ENCODE results near the gene RETREG1. TPM values are rescaled to one million over a fixed set of nuclear protein-coding genes. Genes with fewer than 3 reads are reported as not detected.

RETREG1 gene
- total and polyA plus RNA-seq, 2 experiments from 2014 or later: 2.3 to 3.6 TPM

- peaks cover 8% of the 10 kb centered on the region for H4K20me1 ChIP-seq (replicated peaks; ENCODE audit: insufficient read depth)
- peaks cover 15% of the 10 kb centered on the region for H3K4me1 ChIP-seq (ENCODE audit: insufficient read depth)
- peaks cover 23% of the 10 kb centered on the region for H3K36me3 ChIP-seq (ENCODE audit: insufficient read depth)
- no peak overlapping the region for H3K27ac Mint-ChIP-seq
- no peak for ATAC-seq
- no peaks in the 10 kb centered on the region; the same call in 2 of the 3 replicates for H3K9me3 Mint-ChIP-seq
- no peak for TF ChIP-seq ZNF331 (CRISPR knock-in tag; IDR thresholded peaks at IDR 0.05; ENCODE audit: low read depth)
- no peak for TF ChIP-seq CREB1 (CRISPR knock-in tag; IDR thresholded peaks at IDR 0.05; ENCODE audit: low read depth)
- TF ChIP-seq, protein P1, sequence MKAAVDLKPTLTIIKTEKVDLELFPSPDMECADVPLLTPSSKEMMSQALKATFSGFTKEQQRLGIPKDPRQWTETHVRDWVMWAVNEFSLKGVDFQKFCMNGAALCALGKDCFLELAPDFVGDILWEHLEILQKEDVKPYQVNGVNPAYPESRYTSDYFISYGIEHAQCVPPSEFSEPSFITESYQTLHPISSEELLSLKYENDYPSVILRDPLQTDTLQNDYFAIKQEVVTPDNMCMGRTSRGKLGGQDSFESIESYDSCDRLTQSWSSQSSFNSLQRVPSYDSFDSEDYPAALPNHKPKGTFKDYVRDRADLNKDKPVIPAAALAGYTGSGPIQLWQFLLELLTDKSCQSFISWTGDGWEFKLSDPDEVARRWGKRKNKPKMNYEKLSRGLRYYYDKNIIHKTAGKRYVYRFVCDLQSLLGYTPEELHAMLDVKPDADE (IDR thresholded peaks at IDR 0.05): no peak
- TF ChIP-seq EZH2 (IDR thresholded peaks at IDR 0.05; ENCODE audit: low read depth, unreplicated experiment): no peak
- no peak for TF ChIP-seq NANOG (IDR thresholded peaks at IDR 0.05; ENCODE audit: borderline replicate concordance)
- no peak for TF ChIP-seq ZNF462 (CRISPR knock-in tag; IDR thresholded peaks at IDR 0.05)
- TF ChIP-seq POLR2AphosphoS5 (IDR thresholded peaks at IDR 0.05; ENCODE audit: low read depth): no peak
- no peak for TF ChIP-seq JUNB (IDR thresholded peaks at IDR 0.05; ENCODE audit: unreplicated experiment)
- TF ChIP-seq CTCF (conservative IDR thresholded peaks at IDR 0.05; ENCODE audit: low read depth in 2 of 2): no peak
- TF ChIP-seq, protein P2, sequence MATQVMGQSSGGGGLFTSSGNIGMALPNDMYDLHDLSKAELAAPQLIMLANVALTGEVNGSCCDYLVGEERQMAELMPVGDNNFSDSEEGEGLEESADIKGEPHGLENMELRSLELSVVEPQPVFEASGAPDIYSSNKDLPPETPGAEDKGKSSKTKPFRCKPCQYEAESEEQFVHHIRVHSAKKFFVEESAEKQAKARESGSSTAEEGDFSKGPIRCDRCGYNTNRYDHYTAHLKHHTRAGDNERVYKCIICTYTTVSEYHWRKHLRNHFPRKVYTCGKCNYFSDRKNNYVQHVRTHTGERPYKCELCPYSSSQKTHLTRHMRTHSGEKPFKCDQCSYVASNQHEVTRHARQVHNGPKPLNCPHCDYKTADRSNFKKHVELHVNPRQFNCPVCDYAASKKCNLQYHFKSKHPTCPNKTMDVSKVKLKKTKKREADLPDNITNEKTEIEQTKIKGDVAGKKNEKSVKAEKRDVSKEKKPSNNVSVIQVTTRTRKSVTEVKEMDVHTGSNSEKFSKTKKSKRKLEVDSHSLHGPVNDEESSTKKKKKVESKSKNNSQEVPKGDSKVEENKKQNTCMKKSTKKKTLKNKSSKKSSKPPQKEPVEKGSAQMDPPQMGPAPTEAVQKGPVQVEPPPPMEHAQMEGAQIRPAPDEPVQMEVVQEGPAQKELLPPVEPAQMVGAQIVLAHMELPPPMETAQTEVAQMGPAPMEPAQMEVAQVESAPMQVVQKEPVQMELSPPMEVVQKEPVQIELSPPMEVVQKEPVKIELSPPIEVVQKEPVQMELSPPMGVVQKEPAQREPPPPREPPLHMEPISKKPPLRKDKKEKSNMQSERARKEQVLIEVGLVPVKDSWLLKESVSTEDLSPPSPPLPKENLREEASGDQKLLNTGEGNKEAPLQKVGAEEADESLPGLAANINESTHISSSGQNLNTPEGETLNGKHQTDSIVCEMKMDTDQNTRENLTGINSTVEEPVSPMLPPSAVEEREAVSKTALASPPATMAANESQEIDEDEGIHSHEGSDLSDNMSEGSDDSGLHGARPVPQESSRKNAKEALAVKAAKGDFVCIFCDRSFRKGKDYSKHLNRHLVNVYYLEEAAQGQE (IDR thresholded peaks at IDR 0.05; ENCODE audit: unreplicated experiment): no peak
- no peak for TF ChIP-seq ZNF114 (CRISPR knock-in tag; IDR thresholded peaks at IDR 0.05)
- TF ChIP-seq EZH2phosphoT487 (IDR thresholded peaks at IDR 0.05; ENCODE audit: unreplicated experiment): no peak
- TF ChIP-seq STAT1 (IDR thresholded peaks at IDR 0.05; ENCODE audit: unreplicated experiment): no peak
- H3K4me3 ChIP-seq: no peak overlapping the region
- H3K4me2 ChIP-seq: no peak overlapping the region
- no peak overlapping the region for H3K4me3 Mint-ChIP-seq
- H3K36me3 Mint-ChIP-seq (ENCODE audit: low read depth): peaks cover 43% of the 10 kb centered on the region
- peaks cover 10% of the 10 kb centered on the region for H3K27me3 Mint-ChIP-seq (ENCODE audit: insufficient read depth, low read depth, poor library complexity)
- no peaks in the 10 kb centered on the region for H3K27me3 ChIP-seq (ENCODE audit: insufficient read depth)
- peaks cover 45% of the 10 kb centered on the region for H3K79me2 ChIP-seq (replicated peaks; ENCODE audit: insufficient read depth)
- no peak overlapping the region for H3K27ac ChIP-seq (ENCODE audit: low read depth)
- no peaks in the 10 kb centered on the region for H3F3A ChIP-seq (replicated peaks; ENCODE audit: low read depth)
- DNase-seq (ENCODE audit: low spot score): no peak
- H3K4me1 Mint-ChIP-seq: peaks cover 14% of the 10 kb centered on the region
- no peak overlapping the region for H2AFZ ChIP-seq
- H3K9me2 ChIP-seq (ENCODE audit: insufficient read depth): no peaks in the 10 kb centered on the region
Measured at GRCh38 chr5:16461782-16462181, 155.0 kb downstream of the RETREG1 start.

Data from GM23338 (cell line).